ENCODE results near the gene PNPO. TPM values are rescaled to one million over a fixed set of nuclear protein-coding genes. Genes with fewer than 3 reads are reported as not detected.

The PNPO gene
- polyA plus RNA-seq, 1 donor from 2014 or later = 1.7 TPM

GRCh38 chr17:47928415-47928814, 13.0 kb upstream of the PNPO start:
- Histone ChIP-seq H3K9me3 (ENCODE audit: low read length) (no peaks in the 10 kb centered on the region), H4K20me1 (ENCODE audit: insufficient read depth) (no peaks in the 10 kb centered on the region), H2AFZ (ENCODE audit: low read depth, low read length) (no peak overlapping the region), H3K9ac (ENCODE audit: low read length) (no peak overlapping the region), H3K79me2 (replicated peaks; ENCODE audit: insufficient read depth, low read length) (no peaks in the 10 kb centered on the region), H3F3A (ENCODE audit: insufficient read depth, low read length, poor library complexity, severe bottlenecking) (no peaks in the 10 kb centered on the region), H3K36me3 (ENCODE audit: insufficient read depth, low read length) (no peaks in the 10 kb centered on the region), H3K9me2 (ENCODE audit: insufficient read depth, low read length) (no peaks in the 10 kb centered on the region), H3K27me3 (ENCODE audit: insufficient read depth, low read depth, low read length) (no peaks in the 10 kb centered on the region), H3K4me3 (ENCODE audit: low read length) (no peak overlapping the region), H3K27ac (ENCODE audit: low read length) (no peak overlapping the region), H3K4me2 (ENCODE audit: low read length) (no peak overlapping the region)
- TF ChIP-seq SMC3 (conservative IDR thresholded peaks at IDR 0.05; ENCODE audit: poor library complexity) (no peak), POLR2AphosphoS5 (IDR thresholded peaks at IDR 0.05) (no peak), MXI1 (conservative IDR thresholded peaks at IDR 0.05; ENCODE audit: poor library complexity, severe bottlenecking) (no peak), EP300 (conservative IDR thresholded peaks at IDR 0.05; ENCODE audit: poor library complexity, severe bottlenecking) (no peak), TAF1 (IDR thresholded peaks at IDR 0.05; ENCODE audit: low read depth) (no peak), EZH2 (IDR thresholded peaks at IDR 0.05; ENCODE audit: borderline replicate concordance, insufficient read depth, low read length, poor library complexity, severe bottlenecking) (no peak), RAD21 (conservative IDR thresholded peaks at IDR 0.05) (no peak)
- TF ChIP-seq, protein P1, sequence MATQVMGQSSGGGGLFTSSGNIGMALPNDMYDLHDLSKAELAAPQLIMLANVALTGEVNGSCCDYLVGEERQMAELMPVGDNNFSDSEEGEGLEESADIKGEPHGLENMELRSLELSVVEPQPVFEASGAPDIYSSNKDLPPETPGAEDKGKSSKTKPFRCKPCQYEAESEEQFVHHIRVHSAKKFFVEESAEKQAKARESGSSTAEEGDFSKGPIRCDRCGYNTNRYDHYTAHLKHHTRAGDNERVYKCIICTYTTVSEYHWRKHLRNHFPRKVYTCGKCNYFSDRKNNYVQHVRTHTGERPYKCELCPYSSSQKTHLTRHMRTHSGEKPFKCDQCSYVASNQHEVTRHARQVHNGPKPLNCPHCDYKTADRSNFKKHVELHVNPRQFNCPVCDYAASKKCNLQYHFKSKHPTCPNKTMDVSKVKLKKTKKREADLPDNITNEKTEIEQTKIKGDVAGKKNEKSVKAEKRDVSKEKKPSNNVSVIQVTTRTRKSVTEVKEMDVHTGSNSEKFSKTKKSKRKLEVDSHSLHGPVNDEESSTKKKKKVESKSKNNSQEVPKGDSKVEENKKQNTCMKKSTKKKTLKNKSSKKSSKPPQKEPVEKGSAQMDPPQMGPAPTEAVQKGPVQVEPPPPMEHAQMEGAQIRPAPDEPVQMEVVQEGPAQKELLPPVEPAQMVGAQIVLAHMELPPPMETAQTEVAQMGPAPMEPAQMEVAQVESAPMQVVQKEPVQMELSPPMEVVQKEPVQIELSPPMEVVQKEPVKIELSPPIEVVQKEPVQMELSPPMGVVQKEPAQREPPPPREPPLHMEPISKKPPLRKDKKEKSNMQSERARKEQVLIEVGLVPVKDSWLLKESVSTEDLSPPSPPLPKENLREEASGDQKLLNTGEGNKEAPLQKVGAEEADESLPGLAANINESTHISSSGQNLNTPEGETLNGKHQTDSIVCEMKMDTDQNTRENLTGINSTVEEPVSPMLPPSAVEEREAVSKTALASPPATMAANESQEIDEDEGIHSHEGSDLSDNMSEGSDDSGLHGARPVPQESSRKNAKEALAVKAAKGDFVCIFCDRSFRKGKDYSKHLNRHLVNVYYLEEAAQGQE (IDR thresholded peaks at IDR 0.05; ENCODE audit: borderline replicate concordance) = no peak
- TF ChIP-seq, protein P2, sequence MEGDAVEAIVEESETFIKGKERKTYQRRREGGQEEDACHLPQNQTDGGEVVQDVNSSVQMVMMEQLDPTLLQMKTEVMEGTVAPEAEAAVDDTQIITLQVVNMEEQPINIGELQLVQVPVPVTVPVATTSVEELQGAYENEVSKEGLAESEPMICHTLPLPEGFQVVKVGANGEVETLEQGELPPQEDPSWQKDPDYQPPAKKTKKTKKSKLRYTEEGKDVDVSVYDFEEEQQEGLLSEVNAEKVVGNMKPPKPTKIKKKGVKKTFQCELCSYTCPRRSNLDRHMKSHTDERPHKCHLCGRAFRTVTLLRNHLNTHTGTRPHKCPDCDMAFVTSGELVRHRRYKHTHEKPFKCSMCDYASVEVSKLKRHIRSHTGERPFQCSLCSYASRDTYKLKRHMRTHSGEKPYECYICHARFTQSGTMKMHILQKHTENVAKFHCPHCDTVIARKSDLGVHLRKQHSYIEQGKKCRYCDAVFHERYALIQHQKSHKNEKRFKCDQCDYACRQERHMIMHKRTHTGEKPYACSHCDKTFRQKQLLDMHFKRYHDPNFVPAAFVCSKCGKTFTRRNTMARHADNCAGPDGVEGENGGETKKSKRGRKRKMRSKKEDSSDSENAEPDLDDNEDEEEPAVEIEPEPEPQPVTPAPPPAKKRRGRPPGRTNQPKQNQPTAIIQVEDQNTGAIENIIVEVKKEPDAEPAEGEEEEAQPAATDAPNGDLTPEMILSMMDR (IDR thresholded peaks at IDR 0.05; ENCODE audit: poor library complexity, severe bottlenecking) = no peak

GRCh38 chr17:47929218-47930000, 12.0 kb upstream of the PNPO start:
- no peaks in the 10 kb centered on the region for H3K9me3 ChIP-seq (ENCODE audit: low read length)
- TF ChIP-seq, protein P2 (IDR thresholded peaks at IDR 0.05; ENCODE audit: poor library complexity, severe bottlenecking) = no peak
- TF ChIP-seq, protein P1 (IDR thresholded peaks at IDR 0.05; ENCODE audit: borderline replicate concordance) = no peak
- TF ChIP-seq TAF1 (IDR thresholded peaks at IDR 0.05; ENCODE audit: low read depth) = no peak
- TF ChIP-seq POLR2AphosphoS5 (IDR thresholded peaks at IDR 0.05) = no peak
- TF ChIP-seq MXI1 (conservative IDR thresholded peaks at IDR 0.05; ENCODE audit: poor library complexity, severe bottlenecking) = no peak
- TF ChIP-seq EZH2 (IDR thresholded peaks at IDR 0.05; ENCODE audit: borderline replicate concordance, insufficient read depth, low read length, poor library complexity, severe bottlenecking) = no peak
- TF ChIP-seq RAD21 (conservative IDR thresholded peaks at IDR 0.05) = no peak
- TF ChIP-seq EP300 (conservative IDR thresholded peaks at IDR 0.05; ENCODE audit: poor library complexity, severe bottlenecking) = no peak
- no peak for TF ChIP-seq SMC3 (conservative IDR thresholded peaks at IDR 0.05; ENCODE audit: poor library complexity)
- no peaks in the 10 kb centered on the region for H3F3A ChIP-seq (ENCODE audit: insufficient read depth, low read length, poor library complexity, severe bottlenecking)
- H4K20me1 ChIP-seq (ENCODE audit: insufficient read depth) = no peaks in the 10 kb centered on the region
- H3K4me3 ChIP-seq (ENCODE audit: low read length) = no peak overlapping the region
- no peak overlapping the region for H2AFZ ChIP-seq (ENCODE audit: low read depth, low read length)
- H3K4me2 ChIP-seq (ENCODE audit: low read length) = no peak overlapping the region
- H3K36me3 ChIP-seq (ENCODE audit: insufficient read depth, low read length) = no peaks in the 10 kb centered on the region
- no peaks in the 10 kb centered on the region for H3K79me2 ChIP-seq (replicated peaks; ENCODE audit: insufficient read depth, low read length)
- H3K9ac ChIP-seq (ENCODE audit: low read length) = no peak overlapping the region
- no peaks in the 10 kb centered on the region for H3K27me3 ChIP-seq (ENCODE audit: insufficient read depth, low read depth, low read length)
- no peak overlapping the region for H3K27ac ChIP-seq (ENCODE audit: low read length)
- H3K9me2 ChIP-seq (ENCODE audit: insufficient read depth, low read length) = no peaks in the 10 kb centered on the region

Measured in neural cell (in vitro differentiated cells).